ENCODE data around the gene DLGAP5.

The DLGAP5 gene, protein sequence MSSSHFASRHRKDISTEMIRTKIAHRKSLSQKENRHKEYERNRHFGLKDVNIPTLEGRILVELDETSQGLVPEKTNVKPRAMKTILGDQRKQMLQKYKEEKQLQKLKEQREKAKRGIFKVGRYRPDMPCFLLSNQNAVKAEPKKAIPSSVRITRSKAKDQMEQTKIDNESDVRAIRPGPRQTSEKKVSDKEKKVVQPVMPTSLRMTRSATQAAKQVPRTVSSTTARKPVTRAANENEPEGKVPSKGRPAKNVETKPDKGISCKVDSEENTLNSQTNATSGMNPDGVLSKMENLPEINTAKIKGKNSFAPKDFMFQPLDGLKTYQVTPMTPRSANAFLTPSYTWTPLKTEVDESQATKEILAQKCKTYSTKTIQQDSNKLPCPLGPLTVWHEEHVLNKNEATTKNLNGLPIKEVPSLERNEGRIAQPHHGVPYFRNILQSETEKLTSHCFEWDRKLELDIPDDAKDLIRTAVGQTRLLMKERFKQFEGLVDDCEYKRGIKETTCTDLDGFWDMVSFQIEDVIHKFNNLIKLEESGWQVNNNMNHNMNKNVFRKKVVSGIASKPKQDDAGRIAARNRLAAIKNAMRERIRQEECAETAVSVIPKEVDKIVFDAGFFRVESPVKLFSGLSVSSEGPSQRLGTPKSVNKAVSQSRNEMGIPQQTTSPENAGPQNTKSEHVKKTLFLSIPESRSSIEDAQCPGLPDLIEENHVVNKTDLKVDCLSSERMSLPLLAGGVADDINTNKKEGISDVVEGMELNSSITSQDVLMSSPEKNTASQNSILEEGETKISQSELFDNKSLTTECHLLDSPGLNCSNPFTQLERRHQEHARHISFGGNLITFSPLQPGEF

DNA sequence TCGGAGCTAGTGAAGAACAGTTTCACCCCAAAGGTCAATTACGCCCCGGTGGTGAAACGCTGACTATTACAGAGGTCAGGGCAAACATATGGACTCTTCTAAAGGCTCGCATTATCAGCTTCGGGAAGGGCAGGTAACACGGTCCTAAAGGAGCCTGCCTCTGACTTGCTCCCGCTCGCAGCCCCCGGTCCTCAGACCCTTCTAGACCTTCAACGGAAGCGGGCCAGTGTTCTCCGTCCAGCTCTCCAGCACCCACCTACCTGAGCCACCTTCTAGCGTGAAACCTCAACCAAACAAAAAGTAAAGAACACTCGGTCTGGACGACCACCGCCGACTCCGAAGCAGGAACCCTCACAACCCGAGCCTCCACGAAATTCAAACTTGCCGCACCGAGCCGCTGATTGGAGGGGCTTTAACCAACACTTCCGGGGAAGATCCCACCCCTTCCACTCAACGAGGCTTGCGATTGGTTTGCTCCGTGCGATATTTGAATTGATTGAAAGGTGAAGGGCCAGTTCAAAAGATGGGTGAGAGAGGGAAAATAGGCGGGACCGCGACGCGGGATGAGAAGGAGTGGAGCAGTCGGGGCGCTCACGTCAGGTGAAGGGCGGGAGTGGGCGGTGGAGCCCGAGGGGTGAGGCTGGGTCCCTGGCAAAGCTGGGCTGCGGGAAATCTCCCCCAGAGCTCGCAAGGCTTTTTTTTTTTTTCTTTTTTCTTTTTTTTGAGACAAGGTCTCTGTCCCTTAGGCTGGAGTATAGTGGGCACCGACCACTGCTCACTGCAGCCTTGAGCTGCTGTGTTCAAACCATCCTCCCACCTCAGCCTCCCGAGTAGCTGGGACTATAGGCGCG, at the start of gene DLGAP5:
TSS of gene DLGAP5 (minus strand) at position 383 of the 851 bp plus-strand sequence. CDS start 2,406 bp downstream, outside the sequence.
- DNase-seq (ENCODE audit: low read depth in 2 of 3, low spot score in 1 of 3): peak; percentile 84 to 88 (median 86)

DNA sequence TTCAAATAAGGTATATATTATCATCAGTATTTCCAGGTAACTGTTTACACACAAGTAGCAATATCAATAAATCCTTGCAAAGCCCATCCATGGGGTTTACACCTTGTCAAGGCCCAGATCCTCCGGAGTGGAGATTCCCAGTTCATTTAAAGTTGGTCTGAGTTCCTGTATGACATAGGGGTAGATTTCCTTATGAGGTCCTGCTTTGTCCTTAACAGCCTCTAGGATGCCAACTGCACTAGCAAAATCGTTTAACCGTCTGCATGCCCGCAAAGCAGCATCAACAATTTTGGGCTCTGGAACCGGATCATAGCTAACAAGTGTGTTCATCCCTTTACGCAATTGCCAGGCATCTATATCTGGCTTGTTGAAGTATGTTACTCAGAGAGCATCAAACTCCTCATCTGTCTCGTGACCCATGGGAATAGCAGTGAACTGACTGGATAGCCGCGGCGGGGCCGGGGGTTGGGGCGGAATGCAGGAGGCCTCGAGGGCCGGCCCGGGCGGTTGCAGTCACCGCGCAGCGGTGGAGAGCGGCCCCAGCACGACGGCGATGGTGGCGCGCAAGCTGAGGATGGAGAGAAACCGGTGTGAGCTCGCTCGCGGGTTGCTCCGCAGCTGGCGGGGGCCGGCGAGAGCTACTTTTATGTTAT, 49.3 kb upstream of the DLGAP5 start:
- no peak for DNase-seq (ENCODE audit: low read depth in 2 of 3, low spot score in 1 of 3)

DNA sequence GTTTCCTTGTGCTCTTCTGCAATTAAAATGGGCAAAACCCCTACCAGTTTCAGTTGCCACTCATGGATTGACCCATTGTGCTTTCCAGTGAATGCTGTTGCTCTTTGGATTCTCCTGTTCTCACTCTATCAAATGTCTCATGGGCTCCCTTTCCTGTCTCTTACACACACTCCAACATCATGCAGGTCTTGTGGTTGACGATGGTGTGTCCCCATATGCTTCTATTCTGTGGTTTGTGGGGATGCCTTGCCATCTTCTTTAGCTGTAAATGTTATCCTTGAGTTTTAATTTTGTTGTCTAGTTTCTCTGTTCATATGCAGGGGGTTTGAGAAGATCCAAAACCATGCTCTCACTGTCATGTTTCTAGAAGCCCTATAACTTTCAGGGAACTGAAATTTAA, 47.9 kb upstream of the DLGAP5 start:
- no peak for DNase-seq (ENCODE audit: low read depth in 2 of 3, low spot score in 1 of 3)

DNA sequence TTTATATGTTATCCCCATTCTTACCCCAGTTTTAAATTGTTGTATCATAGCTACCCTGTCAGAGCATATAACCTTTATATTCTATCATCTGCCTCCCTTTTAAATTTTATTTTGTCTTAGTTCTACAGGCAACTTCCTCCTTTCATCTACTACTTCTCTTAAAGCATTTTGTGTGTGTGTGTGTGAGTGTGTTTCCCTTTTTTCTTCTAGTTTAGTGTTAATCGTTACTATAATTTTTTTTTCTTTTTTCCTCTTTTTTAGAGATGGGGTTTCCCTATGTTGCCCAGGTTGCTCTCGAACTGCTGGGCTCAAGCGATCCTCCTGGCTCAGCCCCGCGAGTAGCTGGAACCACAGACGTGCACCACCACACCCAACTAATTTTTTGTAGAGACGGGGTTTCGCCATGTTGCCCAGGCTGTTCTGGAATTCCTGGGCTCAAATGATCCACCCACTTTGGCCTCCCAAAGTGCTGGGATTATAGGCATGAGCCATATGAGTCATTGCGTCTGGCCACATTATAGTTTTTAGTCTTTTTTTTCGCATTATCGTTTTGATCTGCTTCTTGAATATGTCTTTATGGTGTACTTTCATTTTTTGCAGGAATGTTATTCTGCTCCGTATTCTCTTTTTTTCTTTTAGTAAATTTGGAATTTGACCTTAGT, 46.8 kb upstream of the DLGAP5 start:
- DNase-seq (ENCODE audit: low read depth in 2 of 3, low spot score in 1 of 3): no peak

DNA sequence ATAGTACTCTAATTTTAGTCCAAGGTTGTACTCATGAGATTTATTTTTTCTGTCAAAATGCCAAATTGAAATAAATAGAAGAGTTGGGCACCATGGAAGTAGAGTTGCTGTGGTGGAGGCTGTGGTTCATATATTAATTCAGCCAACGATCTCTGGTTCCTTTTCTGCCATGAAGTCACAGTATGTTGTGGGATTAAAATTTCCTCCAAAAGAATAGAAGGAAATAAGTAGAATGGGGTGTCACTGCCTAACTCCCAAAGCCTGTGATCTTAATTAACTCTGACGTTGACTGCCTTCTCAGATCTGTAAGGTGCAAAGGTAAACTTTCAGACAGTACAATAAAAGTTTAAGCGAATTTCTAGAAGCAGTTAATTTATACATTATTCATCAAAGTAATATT, 42.2 kb upstream of the DLGAP5 start:
- DNase-seq (ENCODE audit: low read depth in 2 of 3, low spot score in 1 of 3): no peak

DNA sequence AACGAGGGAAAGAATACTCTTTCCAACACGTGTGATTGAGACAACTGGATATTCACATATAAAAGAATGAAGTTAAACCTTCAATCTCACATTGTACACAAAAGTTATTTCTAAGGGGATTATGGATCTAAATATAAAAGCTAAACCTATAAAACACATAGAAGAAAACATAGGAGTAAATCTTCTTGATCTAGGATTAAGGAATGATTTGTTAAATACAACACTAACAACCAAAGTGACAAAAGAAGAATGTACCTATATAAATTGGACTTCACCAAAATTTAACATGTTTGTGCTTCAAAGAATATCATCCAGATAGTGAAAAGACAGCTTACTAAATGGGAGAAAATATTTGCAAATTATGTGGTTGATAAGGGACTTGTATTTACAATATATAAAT, 36.9 kb upstream of the DLGAP5 start:
- no peak for DNase-seq (ENCODE audit: low read depth in 2 of 3, low spot score in 1 of 3)

DNA sequence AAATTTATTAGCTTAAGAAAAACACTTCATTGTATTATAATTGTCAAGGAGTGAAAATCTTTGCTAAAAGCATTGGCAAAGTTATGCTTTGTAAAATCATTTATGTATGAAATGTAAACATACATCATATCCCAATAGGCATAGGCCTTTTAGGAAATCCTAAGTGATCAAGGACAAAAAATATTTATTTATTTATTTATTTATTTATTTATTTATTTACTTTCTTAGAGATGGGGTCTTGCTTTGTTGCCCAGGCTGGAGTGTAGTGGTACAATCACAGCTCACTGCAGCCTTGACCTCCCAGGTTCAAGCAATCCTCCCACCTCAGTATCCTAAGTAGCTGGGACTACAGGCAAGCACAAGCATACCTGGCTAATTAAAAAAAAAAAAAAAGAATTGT, 32.0 kb upstream of the DLGAP5 start:
- no peak for DNase-seq (ENCODE audit: low read depth in 2 of 3, low spot score in 1 of 3)

DNA sequence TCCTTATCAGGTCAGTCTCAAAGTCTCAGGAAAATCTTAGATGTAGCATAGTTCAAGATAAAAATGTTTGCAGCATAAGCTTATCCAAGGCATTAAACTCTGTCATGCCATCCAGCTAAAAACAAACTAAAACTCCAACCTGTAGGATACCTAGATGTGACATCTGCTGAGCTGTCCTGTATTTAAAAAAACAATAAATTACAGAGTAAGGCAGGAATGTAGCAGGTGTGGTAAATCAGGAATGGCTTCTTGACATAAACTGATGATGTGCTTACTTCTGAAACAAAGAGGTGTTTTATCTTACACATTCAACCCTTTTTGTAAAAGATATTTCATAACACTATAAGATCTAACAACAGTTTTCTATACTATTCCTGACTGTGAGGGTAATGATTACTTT, 30.6 kb upstream of the DLGAP5 start:
- DNase-seq (ENCODE audit: low read depth in 2 of 3, low spot score in 1 of 3): no peak

DNA sequence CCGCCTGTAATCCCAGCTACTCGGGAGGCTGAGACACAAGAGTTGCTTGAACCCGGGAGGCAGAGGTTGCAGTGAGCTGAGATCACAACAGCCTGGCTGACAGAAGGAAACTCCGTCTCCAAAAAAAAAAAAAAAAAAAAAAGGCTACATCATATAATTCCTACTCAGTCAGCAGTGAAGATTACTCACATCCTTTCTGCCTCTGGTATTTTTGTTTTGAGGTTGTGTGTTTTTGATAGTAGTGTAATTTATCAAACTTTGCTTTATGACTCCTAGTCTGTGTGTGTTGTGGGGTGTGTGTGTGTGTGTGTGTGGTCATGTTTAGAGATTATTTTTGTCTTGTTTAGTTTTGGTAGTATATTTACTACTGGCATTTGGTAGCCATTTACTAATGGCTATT, 29.8 kb upstream of the DLGAP5 start:
- no peak for DNase-seq (ENCODE audit: low read depth in 2 of 3, low spot score in 1 of 3)

DNA sequence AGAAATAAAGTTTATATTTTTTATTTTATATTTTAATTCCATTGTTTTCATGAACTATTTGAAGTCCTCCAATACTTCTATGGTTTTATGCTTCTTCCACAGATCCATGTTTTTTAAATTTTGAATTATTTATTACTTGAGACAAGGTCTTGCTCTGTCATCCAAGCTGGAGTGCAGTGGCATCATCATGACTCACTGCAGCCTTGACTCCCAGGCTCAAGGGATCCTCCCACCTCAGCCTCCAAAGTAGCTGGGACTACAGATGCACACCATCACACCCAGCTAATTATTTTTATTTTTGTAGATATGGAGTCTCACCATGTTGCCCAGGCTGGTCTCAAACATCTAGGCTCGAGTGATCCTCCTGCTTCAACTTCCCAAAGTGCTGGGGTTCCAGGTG, 28.8 kb upstream of the DLGAP5 start:
- no peak for DNase-seq (ENCODE audit: low read depth in 2 of 3, low spot score in 1 of 3)

DNA sequence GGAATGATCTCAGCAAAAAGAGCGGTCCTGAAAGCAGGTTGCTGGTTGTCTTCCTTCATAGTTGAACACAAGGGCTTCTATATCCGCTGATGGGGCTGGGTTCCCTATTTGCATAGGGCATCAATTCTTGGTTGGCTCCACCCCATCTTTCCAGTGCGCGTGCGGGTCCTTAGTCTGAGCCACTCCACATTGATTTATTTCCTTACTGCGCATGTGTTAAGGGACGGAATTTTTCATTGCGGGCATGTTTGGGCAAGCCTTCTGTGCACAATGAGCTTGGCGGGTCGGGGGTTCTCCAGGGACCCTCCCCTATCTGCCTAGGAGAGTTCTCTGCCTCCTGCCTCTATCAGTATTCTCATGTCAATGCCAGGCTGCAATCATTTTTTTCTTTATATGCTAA, 21.2 kb upstream of the DLGAP5 start:
- no peak for DNase-seq (ENCODE audit: low read depth in 2 of 3, low spot score in 1 of 3)

DNA sequence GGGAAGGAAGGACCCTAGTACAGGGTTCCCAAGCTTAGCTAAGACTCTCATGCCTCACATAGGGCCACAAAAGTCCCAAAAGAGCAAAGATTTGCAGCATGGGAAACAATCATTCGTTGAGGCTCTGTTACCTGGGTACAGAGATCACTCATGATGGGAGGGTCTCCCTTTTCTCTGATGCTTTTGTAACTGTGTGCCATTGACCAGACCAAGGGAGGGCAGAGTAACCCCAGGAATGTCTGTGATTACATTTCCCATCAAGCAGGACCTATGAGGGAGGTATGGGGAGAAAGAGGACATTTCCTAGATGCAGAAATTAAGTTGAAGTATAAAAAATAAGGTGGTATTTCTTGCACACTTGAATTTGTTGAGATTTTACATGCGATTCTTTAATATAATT, 16.4 kb upstream of the DLGAP5 start:
- no peak for DNase-seq (ENCODE audit: low read depth in 2 of 3, low spot score in 1 of 3)

DNA sequence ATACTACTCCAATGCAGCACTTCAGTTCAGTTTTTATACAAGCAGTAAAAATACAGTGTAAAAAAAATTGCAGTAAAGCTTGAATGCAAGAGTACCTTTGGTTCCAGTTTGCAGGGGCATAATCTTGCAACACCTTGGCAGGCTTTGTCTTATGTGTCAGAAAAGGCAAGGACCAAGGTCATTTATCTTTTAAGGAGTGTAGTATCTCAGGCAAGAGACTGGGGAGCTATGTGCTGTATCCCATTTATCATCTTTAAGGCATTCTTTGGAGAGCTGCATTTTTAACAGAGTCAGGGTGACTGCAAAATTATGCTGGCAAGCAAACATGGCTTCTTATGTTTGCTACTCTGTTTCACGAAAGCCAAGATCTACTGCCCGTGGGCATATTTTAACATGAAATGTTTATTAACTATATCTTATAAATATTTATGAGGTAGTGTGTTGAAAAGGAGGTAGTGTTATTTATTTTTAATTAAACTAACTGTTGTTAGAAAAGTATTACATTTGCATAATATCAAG, 14.8 kb upstream of the DLGAP5 start:
- DNase-seq (ENCODE audit: low read depth in 2 of 3, low spot score in 1 of 3): no peak

DNA sequence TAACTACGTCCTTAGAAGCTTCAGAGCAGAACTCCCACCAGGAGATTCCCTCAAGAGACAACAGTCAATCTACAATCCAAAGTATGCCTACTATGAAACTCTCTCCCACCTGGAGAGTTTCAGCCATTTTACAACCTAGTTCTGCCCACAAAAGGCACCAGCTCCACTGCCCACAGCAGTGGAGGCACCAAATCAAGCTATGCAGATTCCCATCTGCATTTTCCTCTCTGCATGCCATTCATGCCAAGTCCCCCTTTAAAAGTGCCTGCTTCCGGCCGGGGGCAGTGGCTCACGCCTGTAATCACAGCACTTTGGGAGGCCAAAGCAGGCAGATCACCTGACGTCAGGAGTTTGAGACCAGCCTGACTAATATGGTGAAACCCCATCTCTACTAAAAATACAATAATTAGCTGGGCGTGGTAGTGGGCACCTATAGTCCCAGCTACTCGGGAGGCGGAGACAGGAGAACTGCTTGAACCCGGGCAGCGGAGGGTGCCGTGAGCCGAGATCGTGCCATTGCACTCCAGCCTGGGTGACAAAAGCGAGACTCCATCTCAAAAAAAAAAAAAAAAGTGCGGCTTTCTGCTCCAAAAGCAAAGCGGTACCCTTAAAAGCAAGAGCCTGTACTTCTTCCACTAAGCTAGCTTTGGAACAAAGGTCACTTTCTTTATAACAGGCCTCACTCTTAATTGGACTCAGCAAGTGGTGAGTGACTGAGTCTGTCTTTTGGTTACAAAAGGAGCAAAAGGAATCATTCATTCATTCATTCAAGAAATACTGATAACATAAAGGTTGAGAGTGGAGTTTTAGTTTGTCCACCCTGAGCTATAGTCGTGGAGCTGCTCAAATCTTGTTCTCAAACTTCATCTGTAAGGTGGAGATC, 10.1 kb upstream of the DLGAP5 start:
- DNase-seq (ENCODE audit: low read depth in 2 of 3, low spot score in 1 of 3): no peak

DNA sequence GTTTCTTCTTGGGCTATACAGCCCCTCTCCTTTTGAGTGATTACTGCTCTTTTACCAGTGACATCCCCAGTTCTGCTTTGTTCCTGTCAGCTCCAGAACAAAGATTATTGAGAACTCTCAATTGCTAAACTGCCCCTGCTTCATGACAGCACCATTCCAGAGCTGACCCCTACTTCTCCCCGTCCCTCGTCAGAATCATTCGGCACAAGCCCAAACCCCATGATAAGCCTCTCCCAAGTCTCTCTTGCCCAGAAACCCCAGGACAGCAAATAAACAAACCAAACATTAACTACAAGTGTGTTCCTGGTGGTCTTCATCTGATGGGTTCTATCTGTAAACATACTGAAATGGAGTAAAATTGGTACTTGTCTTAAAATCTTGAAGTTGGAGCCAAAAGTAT, 9.3 kb upstream of the DLGAP5 start:
- DNase-seq (ENCODE audit: low read depth in 2 of 3, low spot score in 1 of 3): no peak

DNA sequence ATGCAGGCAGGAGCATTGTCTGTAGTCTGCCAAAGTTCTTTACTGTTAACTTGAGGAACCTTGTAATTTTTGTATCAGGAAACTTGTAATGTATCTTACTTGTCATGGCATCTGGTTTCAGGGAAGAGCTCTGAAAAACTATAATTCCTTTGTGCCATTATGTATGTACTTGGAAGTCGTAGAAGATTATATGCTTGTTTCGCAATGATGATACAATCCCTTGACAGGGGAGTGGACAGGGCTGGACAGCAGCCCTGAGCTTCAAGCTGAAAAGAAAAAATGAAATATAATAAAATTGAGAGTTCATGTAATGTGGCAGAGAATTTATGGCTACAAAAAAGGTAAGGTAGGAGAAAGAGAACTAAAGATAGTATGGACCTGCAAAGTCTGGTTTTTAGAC, 7.4 kb upstream of the DLGAP5 start:
- no peak for DNase-seq (ENCODE audit: low read depth in 2 of 3, low spot score in 1 of 3)

DNA sequence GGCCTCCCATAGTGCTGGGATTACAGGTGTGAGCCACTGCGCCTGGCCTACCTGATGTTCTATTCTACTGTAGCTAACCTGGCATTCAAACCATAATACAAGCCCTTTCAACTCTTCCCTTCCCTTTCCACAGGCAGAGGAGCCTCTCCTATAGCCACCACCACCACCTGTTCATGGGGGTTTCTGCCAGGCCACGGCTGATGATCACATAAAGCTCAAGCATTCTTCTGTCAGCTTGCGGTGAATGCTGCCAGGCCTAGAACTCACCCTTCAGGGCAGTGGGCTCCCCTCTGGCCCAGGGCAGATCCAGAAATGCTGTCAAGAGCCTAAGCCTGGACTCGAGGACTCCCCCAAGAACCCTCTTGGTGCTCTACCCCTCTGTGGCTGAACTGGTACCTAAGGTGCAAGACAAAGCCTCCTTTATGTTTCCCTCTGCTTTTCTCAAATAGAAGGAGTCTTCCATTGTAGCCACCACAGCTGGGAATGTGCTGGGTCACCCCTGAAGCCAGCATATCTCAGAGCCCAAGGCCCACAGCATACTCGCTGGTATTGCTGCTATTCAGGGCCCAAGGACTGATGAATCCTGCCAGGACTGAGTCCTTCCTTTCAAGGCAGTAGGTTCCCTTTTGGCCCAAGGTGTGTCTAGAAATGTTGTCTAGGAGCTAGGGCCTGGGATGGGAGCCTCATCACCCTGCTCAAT, 3.4 kb upstream of the DLGAP5 start:
- DNase-seq (ENCODE audit: low read depth in 2 of 3, low spot score in 1 of 3): no peak

DNA sequence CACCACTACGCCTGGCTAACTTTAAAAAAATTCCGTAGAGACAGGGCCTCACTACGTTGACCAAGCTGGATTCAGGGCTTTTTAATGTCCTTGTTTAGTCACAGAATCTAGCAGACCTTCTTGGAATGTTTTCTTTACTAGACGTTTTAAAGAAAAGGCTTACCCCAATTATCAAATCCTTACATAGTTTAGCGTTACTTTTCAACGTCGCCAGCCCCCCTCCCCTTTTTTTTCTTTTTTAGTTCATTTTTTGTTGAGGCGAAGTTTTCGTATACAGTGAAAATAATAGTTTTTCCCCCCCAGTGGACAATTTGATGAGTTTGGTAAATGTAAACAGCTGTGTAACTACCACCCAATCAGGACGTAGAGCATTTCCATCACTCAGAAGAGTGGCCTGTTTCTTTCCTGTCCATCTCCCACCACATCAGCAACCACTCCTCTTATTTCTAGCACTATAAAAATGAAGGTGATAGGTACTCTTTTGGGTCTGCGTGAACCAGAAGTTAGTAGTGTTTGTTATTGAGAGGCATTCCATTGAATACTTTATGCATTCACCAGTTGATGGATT, 753 bp upstream of the DLGAP5 start:
- no peak for DNase-seq (ENCODE audit: low read depth in 2 of 3, low spot score in 1 of 3)
